ENCODE results near the gene ACO2. TPM values are rescaled to one million over a fixed set of nuclear protein-coding genes. Genes with fewer than 3 reads are reported as not detected.

ACO2 gene
- total RNA-seq, 1 experiment from 2014 or later, result 66.6 TPM

GRCh38 chr22:41446057-41446501 is 22.8 kb upstream of the ACO2 start:
- no peaks in the 10 kb centered on the region for H3K9me3 ChIP-seq (ENCODE audit: control insufficient read depth, low read depth, low read length)
- H4K5ac ChIP-seq (ENCODE audit: insufficient read length, low read depth, low read length), result no peak overlapping the region
- H2BK120ac ChIP-seq (ENCODE audit: low read depth, low read length, poor library complexity, severe bottlenecking), result no peak overlapping the region
- TF ChIP-seq CTCF (conservative IDR thresholded peaks at IDR 0.05), result no peak
- peak overlapping the region; percentile 33 for H3K14ac ChIP-seq (ENCODE audit: insufficient read depth, low read length)
- no peak overlapping the region for H3K18ac ChIP-seq (ENCODE audit: insufficient read length, low read depth, low read length)
- peaks cover 14 to 25% of the 10 kb centered on the region in 2 experiments for H3K4me1 Mint-ChIP-seq
- H3K9ac ChIP-seq (ENCODE audit: extremely low read depth, insufficient read length, low read length), result peak overlapping the region; percentile 57
- no peaks in the 10 kb centered on the region; the same call in 1 of the 2 replicates for H3K4me1 ChIP-seq (ENCODE audit: insufficient read depth, low read length)
- H4K91ac ChIP-seq (ENCODE audit: insufficient read length, low read depth, low read length), result no peak overlapping the region
- no peak overlapping the region for H2AK5ac ChIP-seq (ENCODE audit: insufficient read length, low read length)
- DNase-seq, result no peak
- H3K23me2 ChIP-seq (ENCODE audit: insufficient read length, low read depth, low read length, poor library complexity, severe bottlenecking), result peaks cover 23% of the 10 kb centered on the region
- no peak overlapping the region for H3K56ac ChIP-seq (ENCODE audit: insufficient read length, low read depth, low read length)
- H2BK12ac ChIP-seq (ENCODE audit: insufficient read length, low read depth, low read length), result no peak overlapping the region
- H3K27ac Mint-ChIP-seq, result peak overlapping the region; percentile 99 to 100 (median 99)
- peak overlapping the region; percentile 82 for H3K4me2 ChIP-seq (ENCODE audit: insufficient read depth, insufficient read length, low read length)
- no peak overlapping the region for H2BK20ac ChIP-seq (ENCODE audit: low read depth, low read length, poor library complexity, severe bottlenecking)
- H3K9me3 Mint-ChIP-seq, result no peaks in the 10 kb centered on the region
- peaks cover 24% of the 10 kb centered on the region; the same call in 1 of the 2 replicates for H3K79me2 ChIP-seq (ENCODE audit: insufficient read depth, low read length)
- H3K27me3 Mint-ChIP-seq (ENCODE audit: low read depth), result peaks cover 2% of the 10 kb centered on the region; the same call in 1 of the 2 replicates
- no peaks in the 10 kb centered on the region for H4K20me1 ChIP-seq (ENCODE audit: control insufficient read depth, insufficient read depth, insufficient read length)
- WGBS (ENCODE audit: extremely low coverage, insufficient read length, low lambda C conversion rate), result no CpG with 5 or more reads among the region's 34 CpGs
- H3K23ac ChIP-seq (ENCODE audit: insufficient read length, low read depth, low read length), result no peak overlapping the region
- H2AFZ ChIP-seq (ENCODE audit: low read length), result no peak overlapping the region
- H3K27ac ChIP-seq (ENCODE audit: insufficient read length, low read depth, low read length), result no peak overlapping the region
- no peak overlapping the region for H3T11ph ChIP-seq (ENCODE audit: low read length)
- no peak overlapping the region for H4K8ac ChIP-seq (replicated peaks; ENCODE audit: insufficient read length, low read depth, low read length)
- no peak overlapping the region for H2BK15ac ChIP-seq (ENCODE audit: low read depth, low read length)
- no peak overlapping the region for H2BK5ac ChIP-seq (ENCODE audit: insufficient read length, low read length)
- no peak overlapping the region for H3K4ac ChIP-seq (ENCODE audit: low read depth, low read length)
- H3K36me3 Mint-ChIP-seq (ENCODE audit: insufficient read depth in 1 of 3, low read depth in 3 of 3), result peaks cover 20 to 43% (median 43%) of the 10 kb centered on the region in 3 experiments
- H3K4me3 Mint-ChIP-seq, result peak overlapping the region; percentile 96
- peaks cover 4% of the 10 kb centered on the region for H3K79me1 ChIP-seq (ENCODE audit: insufficient read depth, low read depth, low read length, poor library complexity, severe bottlenecking)
- H3K27me3 ChIP-seq (ENCODE audit: insufficient read depth, low read length), result no peaks in the 10 kb centered on the region

Measured in H9 (cell line).